H9 (cell line): ENCODE results near the gene SSNA1. TPM values are rescaled to one million over a fixed set of nuclear protein-coding genes. Genes with fewer than 3 reads are reported as not detected.
A peak's percentile ranks its signal among the peaks of the same experiment; 100 is the strongest.

ENCODE experiments used
- DNase-seq: peaks from one replicate; pipeline ENCODE4 v3.0.0-alpha.2; 2017
- H2AFZ ChIP-seq: one replicate; pipeline ENCODE4 v1.6.1; 2013; ENCODE audit warnings: mild to moderate bottlenecking, low read length, control low read depth, moderate library complexity
- H2AK5ac ChIP-seq: 2 replicates; pipeline ENCODE4 v1.6.1; 2013; ENCODE audit warnings: low read length, control low read depth, mixed read lengths; ENCODE audit not compliant: insufficient read length
- H2BK120ac ChIP-seq: one replicate; pipeline ENCODE4 v1.6.1; 2013; ENCODE audit warnings: low read depth, mild to moderate bottlenecking, low read length, control low read depth, inconsistent platforms; ENCODE audit not compliant: poor library complexity, severe bottlenecking
- H2BK12ac ChIP-seq: 2 replicates; pipeline ENCODE4 v1.6.1; 2013; ENCODE audit warnings: low read length, control low read depth, mixed read lengths, low read depth; ENCODE audit not compliant: insufficient read length
- H2BK15ac ChIP-seq: 2 replicates; pipeline ENCODE4 v1.6.1; 2013; ENCODE audit warnings: low read depth, low read length, control low read depth
- H2BK20ac ChIP-seq: one replicate; pipeline ENCODE4 v1.6.1; 2013; ENCODE audit warnings: low read depth, mild to moderate bottlenecking, low read length, control low read depth, inconsistent platforms; ENCODE audit not compliant: poor library complexity, severe bottlenecking
- H2BK5ac ChIP-seq: 2 replicates; pipeline ENCODE4 v1.6.1; 2013; ENCODE audit warnings: low read length, control low read depth, mixed read lengths; ENCODE audit not compliant: insufficient read length
- H3K14ac ChIP-seq: 2 replicates; pipeline ENCODE4 v1.6.1; 2013; ENCODE audit warnings: low read length, control low read depth; ENCODE audit not compliant: insufficient read depth
- H3K18ac ChIP-seq: 2 replicates; pipeline ENCODE4 v1.6.1; 2013; ENCODE audit warnings: low read depth, mild to moderate bottlenecking, mixed read lengths, low read length, control low read depth; ENCODE audit not compliant: insufficient read length
- H3K23ac ChIP-seq: 2 replicates; pipeline ENCODE4 v1.6.1; 2013; ENCODE audit warnings: low read length, control low read depth, mixed read lengths, low read depth; ENCODE audit not compliant: insufficient read length
- H3K23me2 ChIP-seq: 2 replicates; pipeline ENCODE4 v1.6.1; 2013; ENCODE audit warnings: low read depth, mild to moderate bottlenecking, mixed read lengths, low read length, control low read depth; ENCODE audit not compliant: insufficient read length, poor library complexity, severe bottlenecking
- H3K27ac ChIP-seq: 2 replicates; pipeline ENCODE4 v1.5.1; 2013; ENCODE audit warnings: low read length, control low read depth, mixed read lengths, low read depth; ENCODE audit not compliant: insufficient read length
- H3K27me3 ChIP-seq: 2 replicates; pipeline ENCODE4 v1.6.1; 2013; ENCODE audit warnings: low read length, control low read depth, inconsistent platforms; ENCODE audit not compliant: insufficient read depth
- H3K4ac ChIP-seq: 2 replicates; pipeline ENCODE4 v1.6.1; 2013; ENCODE audit warnings: low read depth, mild to moderate bottlenecking, control low read depth, inconsistent platforms, low read length, moderate library complexity
- H3K4me1 ChIP-seq: 2 replicates; pipeline ENCODE4 v1.6.1; 2013; ENCODE audit warnings: low read length, control low read depth, inconsistent platforms; ENCODE audit not compliant: insufficient read depth
- H3K4me2 ChIP-seq: 2 replicates; pipeline ENCODE4 v1.6.1; 2013; ENCODE audit warnings: low read length, control low read depth, mixed read lengths; ENCODE audit not compliant: insufficient read length, insufficient read depth
- H3K56ac ChIP-seq: 2 replicates; pipeline ENCODE4 v1.6.1; 2013; ENCODE audit warnings: low read depth, mild to moderate bottlenecking, mixed read lengths, low read length, control low read depth; ENCODE audit not compliant: insufficient read length
- H3K79me1 ChIP-seq: 2 replicates; pipeline ENCODE4 v1.6.1; 2013; ENCODE audit warnings: low read depth, mild to moderate bottlenecking, moderate library complexity, low read length, control low read depth, inconsistent platforms; ENCODE audit not compliant: insufficient read depth, poor library complexity, severe bottlenecking
- H3K79me2 ChIP-seq: 2 replicates; pipeline ENCODE4 v1.6.1; 2013; ENCODE audit warnings: low read length, control low read depth, inconsistent platforms; ENCODE audit not compliant: insufficient read depth
- H3K9ac ChIP-seq: 2 replicates; pipeline ENCODE4 v1.6.1; 2013; ENCODE audit warnings: low read length, control low read depth, mixed read lengths; ENCODE audit not compliant: insufficient read length; ENCODE audit errors: extremely low read depth
- H3K9me3 ChIP-seq: one replicate; pipeline ENCODE4 v1.6.1; 2013; ENCODE audit warnings: low read depth, low read length, inconsistent platforms; ENCODE audit not compliant: control insufficient read depth
- H3T11ph ChIP-seq: one replicate; pipeline ENCODE4 v1.6.1; 2013; ENCODE audit warnings: mild to moderate bottlenecking, low read length, control low read depth, inconsistent platforms
- H4K20me1 ChIP-seq: one replicate; pipeline ENCODE4 v1.6.1; 2013; ENCODE audit not compliant: control insufficient read depth, insufficient read length, insufficient read depth
- H4K5ac ChIP-seq: 2 replicates; pipeline ENCODE4 v1.6.1; 2013; ENCODE audit warnings: low read depth, mild to moderate bottlenecking, mixed read lengths, low read length, control low read depth; ENCODE audit not compliant: insufficient read length
- H4K8ac ChIP-seq: replicated peaks from 2 replicates; pipeline ENCODE4 v1.6.1; 2013; ENCODE audit warnings: low read length, control low read depth, mixed read lengths, low read depth; ENCODE audit not compliant: insufficient read length
- H4K91ac ChIP-seq: 2 replicates; pipeline ENCODE4 v1.6.1; 2013; ENCODE audit warnings: low read depth, mild to moderate bottlenecking, moderate library complexity, mixed read lengths, low read length, control low read depth; ENCODE audit not compliant: insufficient read length
- H3K27ac Mint-ChIP-seq, 3 experiments: 2 replicates in 2 of 3; 3 replicates in 1 of 3; pipeline ENCODE4 v1.8.0; 2020 to 2021; ENCODE audit warnings: mixed read lengths in 3 of 3, mild to moderate bottlenecking in 1 of 3, moderate library complexity in 1 of 3
- H3K27me3 Mint-ChIP-seq: 2 replicates; pipeline ENCODE4 v1.8.0; 2021; ENCODE audit warnings: low read depth, mild to moderate bottlenecking, moderate library complexity, mixed read lengths
- H3K36me3 Mint-ChIP-seq, 3 experiments: 2 replicates in 2 of 3; 3 replicates in 1 of 3; pipeline ENCODE4 v1.8.0; 2020 to 2021; ENCODE audit warnings: low read depth in 3 of 3, mixed read lengths in 3 of 3; ENCODE audit not compliant: insufficient read depth in 1 of 3
- H3K4me1 Mint-ChIP-seq, 2 experiments: 2 replicates each; pipeline ENCODE4 v1.8.0; 2020; ENCODE audit warnings: mixed read lengths in 2 of 2
- H3K4me3 Mint-ChIP-seq, 2 experiments: 2 replicates in 1 of 2; 3 replicates in 1 of 2; pipeline ENCODE4 v1.8.0; 2020 to 2021; ENCODE audit warnings: mild to moderate bottlenecking in 2 of 2, mixed read lengths in 2 of 2, moderate library complexity in 1 of 2
- H3K9me3 Mint-ChIP-seq, 2 experiments: 2 replicates in 1 of 2; 3 replicates in 1 of 2; pipeline ENCODE4 v1.8.0; 2020; ENCODE audit warnings: mild to moderate bottlenecking in 2 of 2, mixed read lengths in 2 of 2, moderate library complexity in 1 of 2
- WGBS: extraction: QIAGEN DNeasy Blood & Tissue Kit; methylation state at CpG from one replicate; pipeline ENCODE4 v1.1.7; 2013; ENCODE audit warnings: missing lambda C conversion rate, low lambda C conversion rate, mixed read lengths; ENCODE audit not compliant: insufficient read length; ENCODE audit errors: extremely low coverage; 5-methylcytosine and 5-hydroxymethylcytosine counted together
- total RNA-seq: library from RNA; stranded (reverse); gene quantifications from 2 replicates; pipeline ENCODE4 v1.2.1, GENCODE V29; 2021
- TF ChIP-seq, protein P1 (sequence below): fragments of 200-600 bp; sonication (generic); conservative IDR thresholded peaks from 3 replicates; pipeline ENCODE4 v1.8.0; 2021; ENCODE audit warnings: antibody characterized with exemption, mild to moderate bottlenecking

The SSNA1 gene
- total RNA-seq, 1 experiment from 2014 or later: 69.2 TPM

DNA sequence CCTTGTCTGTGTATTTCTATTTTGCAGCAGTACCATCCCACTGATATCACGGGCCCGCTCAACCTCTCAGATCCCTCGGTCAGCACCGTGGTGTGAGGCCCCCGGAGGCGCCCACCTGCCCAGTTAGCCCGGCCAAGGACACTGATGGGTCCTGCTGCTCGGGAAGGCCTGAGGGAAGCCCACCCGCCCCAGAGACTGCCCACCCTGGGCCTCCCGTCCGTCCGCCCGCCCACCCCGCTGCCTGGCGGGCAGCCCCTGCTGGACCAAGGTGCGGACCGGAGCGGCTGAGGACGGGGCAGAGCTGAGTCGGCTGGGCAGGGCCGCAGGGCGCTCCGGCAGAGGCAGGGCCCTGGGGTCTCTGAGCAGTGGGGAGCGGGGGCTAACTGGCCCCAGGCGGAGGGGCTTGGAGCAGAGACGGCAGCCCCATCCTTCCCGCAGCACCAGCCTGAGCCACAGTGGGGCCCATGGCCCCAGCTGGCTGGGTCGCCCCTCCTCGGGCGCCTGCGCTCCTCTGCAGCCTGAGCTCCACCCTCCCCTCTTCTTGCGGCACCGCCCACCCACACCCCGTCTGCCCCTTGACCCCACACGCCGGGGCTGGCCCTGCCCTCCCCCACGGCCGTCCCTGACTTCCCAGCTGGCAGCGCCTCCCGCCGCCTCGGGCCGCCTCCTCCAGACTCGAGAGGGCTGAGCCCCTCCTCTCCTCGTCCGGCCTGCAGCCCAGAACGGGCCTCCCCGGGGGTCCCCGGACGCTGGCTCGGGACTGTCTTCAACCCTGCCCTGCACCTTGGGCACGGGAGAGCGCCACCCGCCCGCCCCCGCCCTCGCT, 20.5 kb upstream of the SSNA1 start:
- Histone ChIP-seq H3K79me2 (no peaks in the 10 kb centered on the region), H3K4me1 (no peaks in the 10 kb centered on the region), H2BK5ac (no peak overlapping the region), H4K91ac (no peak overlapping the region), H3K23ac (no peak overlapping the region), H2BK20ac (no peak overlapping the region), H2AFZ (no peak overlapping the region), H4K8ac (no peak overlapping the region), H3K27me3 (peaks cover 39% of the 10 kb centered on the region; the same call in 1 of the 2 replicates), H3K14ac (no peak overlapping the region), H4K20me1 (peaks cover 2% of the 10 kb centered on the region), H3K4ac (no peak overlapping the region), H3T11ph (no peak overlapping the region), H2BK15ac (no peak overlapping the region), H2BK12ac (no peak overlapping the region), H3K23me2 (peaks cover 10% of the 10 kb centered on the region), H2BK120ac (no peak overlapping the region), H3K27ac (no peak overlapping the region), H3K56ac (no peak overlapping the region), H3K18ac (no peak overlapping the region), H3K9me3 (no peaks in the 10 kb centered on the region), H3K4me2 (peak overlapping the region; percentile 68), H3K79me1 (no peaks in the 10 kb centered on the region), H4K5ac (no peak overlapping the region), H2AK5ac (no peak overlapping the region), H3K9ac (no peak overlapping the region)
- no peaks in the 10 kb centered on the region for H3K36me3 Mint-ChIP-seq
- no CpG with 5 or more reads among the region's 57 CpGs for WGBS
- peak; percentile 69 for DNase-seq
- peaks cover 91% of the 10 kb centered on the region for H3K27me3 Mint-ChIP-seq
- peak overlapping the region; percentile 40 to 62; a peak in 3 of 5 replicates for H3K4me3 Mint-ChIP-seq
- peaks cover 3 to 9% of the 10 kb centered on the region in 2 experiments for H3K4me1 Mint-ChIP-seq
- H3K9me3 Mint-ChIP-seq: no peaks in the 10 kb centered on the region; a peak in 1 of 5 replicates
- TF ChIP-seq, protein P1, sequence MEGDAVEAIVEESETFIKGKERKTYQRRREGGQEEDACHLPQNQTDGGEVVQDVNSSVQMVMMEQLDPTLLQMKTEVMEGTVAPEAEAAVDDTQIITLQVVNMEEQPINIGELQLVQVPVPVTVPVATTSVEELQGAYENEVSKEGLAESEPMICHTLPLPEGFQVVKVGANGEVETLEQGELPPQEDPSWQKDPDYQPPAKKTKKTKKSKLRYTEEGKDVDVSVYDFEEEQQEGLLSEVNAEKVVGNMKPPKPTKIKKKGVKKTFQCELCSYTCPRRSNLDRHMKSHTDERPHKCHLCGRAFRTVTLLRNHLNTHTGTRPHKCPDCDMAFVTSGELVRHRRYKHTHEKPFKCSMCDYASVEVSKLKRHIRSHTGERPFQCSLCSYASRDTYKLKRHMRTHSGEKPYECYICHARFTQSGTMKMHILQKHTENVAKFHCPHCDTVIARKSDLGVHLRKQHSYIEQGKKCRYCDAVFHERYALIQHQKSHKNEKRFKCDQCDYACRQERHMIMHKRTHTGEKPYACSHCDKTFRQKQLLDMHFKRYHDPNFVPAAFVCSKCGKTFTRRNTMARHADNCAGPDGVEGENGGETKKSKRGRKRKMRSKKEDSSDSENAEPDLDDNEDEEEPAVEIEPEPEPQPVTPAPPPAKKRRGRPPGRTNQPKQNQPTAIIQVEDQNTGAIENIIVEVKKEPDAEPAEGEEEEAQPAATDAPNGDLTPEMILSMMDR: no peak
- no peak overlapping the region for H3K27ac Mint-ChIP-seq
